WERI-Rb-1 (cell line): Measurements from ENCODE around the gene TRIM9.

ENCODE experiments used
- DNase-seq: peaks from one replicate; pipeline ENCODE4 v3.0.0-alpha.2; 2020
- H3K27ac ChIP-seq: fragments of 250-450 bp; sonication (Bioruptor Pico); 2 replicates; pipeline ENCODE4 v1.5.1; 2020; ENCODE audit warnings: mild to moderate bottlenecking, moderate library complexity
- H3K27me3 ChIP-seq: fragments of 250-450 bp; sonication (Bioruptor Pico); 2 replicates; pipeline ENCODE4 v1.5.1; 2021; ENCODE audit warnings: mild to moderate bottlenecking, low read depth, moderate library complexity; ENCODE audit not compliant: insufficient read depth, severe bottlenecking
- H3K36me3 ChIP-seq: fragments of 250-450 bp; sonication (Bioruptor Pico); 2 replicates; pipeline ENCODE4 v1.5.1; 2020; ENCODE audit warnings: mild to moderate bottlenecking, moderate library complexity
- H3K4me3 ChIP-seq: 2 replicates; pipeline ENCODE4 v1.5.1; 2011; ENCODE audit warnings: low read depth, mild to moderate bottlenecking, control low read depth, low read length
- H3K9me3 ChIP-seq: fragments of 250-450 bp; sonication (Bioruptor Pico); 2 replicates; pipeline ENCODE4 v1.5.1; 2021; ENCODE audit warnings: mild to moderate bottlenecking, moderate library complexity; ENCODE audit not compliant: severe bottlenecking
- TF ChIP-seq, protein P1 (sequence below): IDR thresholded peaks from 2 replicates; pipeline ENCODE4 v1.5.1; 2011; ENCODE audit warnings: low read depth, mild to moderate bottlenecking, control low read depth, inconsistent platforms, low read length

TRIM9 gene

DNA sequence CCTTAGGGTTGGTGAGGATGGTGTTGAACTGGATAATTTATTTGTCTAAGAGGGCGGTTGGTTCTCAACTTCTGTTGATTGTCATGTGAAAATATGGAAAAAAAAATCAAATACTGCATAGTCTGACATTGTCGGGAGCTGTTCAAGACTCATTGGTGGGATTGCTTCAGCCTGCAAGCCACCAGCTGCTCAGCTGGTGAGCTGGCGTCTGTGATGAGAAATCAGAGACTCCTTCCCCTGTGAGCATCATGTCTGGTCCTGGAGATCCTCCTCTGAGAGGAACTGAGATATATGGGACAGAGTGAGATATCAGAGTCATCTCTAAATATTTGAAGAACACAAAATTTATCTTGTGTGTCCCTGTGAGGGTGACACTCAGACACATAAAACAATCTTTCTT is 49.9 kb downstream of the TRIM9 start:
- H3K27me3 ChIP-seq, result no peaks in the 10 kb centered on the region
- H3K27ac ChIP-seq, result no peak overlapping the region
- DNase-seq, result no peak
- TF ChIP-seq, protein P1, sequence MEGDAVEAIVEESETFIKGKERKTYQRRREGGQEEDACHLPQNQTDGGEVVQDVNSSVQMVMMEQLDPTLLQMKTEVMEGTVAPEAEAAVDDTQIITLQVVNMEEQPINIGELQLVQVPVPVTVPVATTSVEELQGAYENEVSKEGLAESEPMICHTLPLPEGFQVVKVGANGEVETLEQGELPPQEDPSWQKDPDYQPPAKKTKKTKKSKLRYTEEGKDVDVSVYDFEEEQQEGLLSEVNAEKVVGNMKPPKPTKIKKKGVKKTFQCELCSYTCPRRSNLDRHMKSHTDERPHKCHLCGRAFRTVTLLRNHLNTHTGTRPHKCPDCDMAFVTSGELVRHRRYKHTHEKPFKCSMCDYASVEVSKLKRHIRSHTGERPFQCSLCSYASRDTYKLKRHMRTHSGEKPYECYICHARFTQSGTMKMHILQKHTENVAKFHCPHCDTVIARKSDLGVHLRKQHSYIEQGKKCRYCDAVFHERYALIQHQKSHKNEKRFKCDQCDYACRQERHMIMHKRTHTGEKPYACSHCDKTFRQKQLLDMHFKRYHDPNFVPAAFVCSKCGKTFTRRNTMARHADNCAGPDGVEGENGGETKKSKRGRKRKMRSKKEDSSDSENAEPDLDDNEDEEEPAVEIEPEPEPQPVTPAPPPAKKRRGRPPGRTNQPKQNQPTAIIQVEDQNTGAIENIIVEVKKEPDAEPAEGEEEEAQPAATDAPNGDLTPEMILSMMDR, result no peak
- no peaks in the 10 kb centered on the region for H3K9me3 ChIP-seq
- no peak overlapping the region for H3K4me3 ChIP-seq
- H3K36me3 ChIP-seq, result no peaks in the 10 kb centered on the region

DNA sequence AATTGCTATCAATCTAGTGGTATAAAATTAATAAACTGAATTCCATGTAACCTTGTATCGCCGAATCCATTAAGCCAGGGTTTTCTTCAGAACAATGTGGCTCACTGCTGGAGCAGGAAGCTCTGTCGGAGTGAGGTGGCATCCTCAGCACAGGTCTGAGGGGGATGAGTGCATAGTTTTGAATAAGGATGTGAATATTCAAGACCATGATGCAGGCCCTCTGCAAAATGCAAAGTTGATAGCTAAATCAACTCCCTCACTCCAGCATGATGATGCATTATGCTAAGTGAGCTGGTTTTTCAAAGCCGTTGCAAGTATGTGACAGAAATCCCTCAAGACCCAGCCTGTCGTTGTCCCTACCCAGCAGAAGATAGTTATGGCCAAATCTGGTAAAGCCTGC is 53.0 kb downstream of the TRIM9 start:
- no peaks in the 10 kb centered on the region for H3K27me3 ChIP-seq
- H3K9me3 ChIP-seq, result no peaks in the 10 kb centered on the region
- H3K27ac ChIP-seq, result no peak overlapping the region
- no peak overlapping the region for H3K4me3 ChIP-seq
- TF ChIP-seq, protein P1, result no peak
- H3K36me3 ChIP-seq, result no peaks in the 10 kb centered on the region
- no peak for DNase-seq

DNA sequence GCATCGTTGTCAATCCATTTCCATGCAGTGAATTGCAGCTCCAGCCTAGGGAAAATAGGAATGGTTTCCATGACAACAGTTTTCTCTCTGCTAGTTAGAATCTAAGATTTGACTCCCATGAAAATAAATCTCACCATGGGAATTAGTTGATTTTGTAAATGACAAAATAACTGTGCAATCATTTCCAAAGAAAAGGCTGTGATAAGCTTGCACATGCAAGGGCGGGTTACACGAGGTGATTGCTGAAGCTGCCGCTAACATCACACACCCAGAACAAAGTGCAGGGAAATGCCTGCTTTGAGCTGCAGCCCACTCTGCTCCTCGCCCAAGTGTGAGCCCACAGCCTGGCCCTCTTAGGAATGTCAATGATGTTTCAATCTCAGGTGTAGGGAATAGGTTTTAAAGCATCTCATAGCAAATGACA is 53.8 kb downstream of the TRIM9 start:
- no peak for DNase-seq
- Histone ChIP-seq H3K27me3 (no peaks in the 10 kb centered on the region), H3K36me3 (no peaks in the 10 kb centered on the region), H3K27ac (no peak overlapping the region), H3K9me3 (no peaks in the 10 kb centered on the region), H3K4me3 (no peak overlapping the region)
- TF ChIP-seq, protein P1, result no peak

DNA sequence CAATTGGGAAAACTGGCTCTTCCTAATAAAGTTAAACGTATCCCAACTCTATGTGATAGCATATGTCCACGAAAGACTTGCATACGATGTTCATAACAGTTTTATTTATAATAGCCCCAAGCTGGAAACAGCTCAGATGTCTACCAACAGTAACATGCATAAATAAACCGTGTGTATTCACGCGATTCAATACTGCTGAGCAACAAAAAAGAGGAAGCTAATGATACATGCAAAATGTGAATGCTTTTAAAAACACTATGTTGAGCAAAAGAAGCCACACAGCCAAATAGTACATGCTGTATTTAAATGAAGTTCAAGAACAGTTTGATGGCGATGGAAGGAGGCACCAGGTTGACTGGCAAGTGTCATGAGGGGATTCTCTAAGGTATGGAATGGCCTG is 55.7 kb downstream of the TRIM9 start:
- H3K27ac ChIP-seq, result no peak overlapping the region
- no peaks in the 10 kb centered on the region for H3K36me3 ChIP-seq
- no peaks in the 10 kb centered on the region for H3K27me3 ChIP-seq
- TF ChIP-seq, protein P1, result no peak
- no peaks in the 10 kb centered on the region for H3K9me3 ChIP-seq
- no peak overlapping the region for H3K4me3 ChIP-seq
- DNase-seq, result no peak

DNA sequence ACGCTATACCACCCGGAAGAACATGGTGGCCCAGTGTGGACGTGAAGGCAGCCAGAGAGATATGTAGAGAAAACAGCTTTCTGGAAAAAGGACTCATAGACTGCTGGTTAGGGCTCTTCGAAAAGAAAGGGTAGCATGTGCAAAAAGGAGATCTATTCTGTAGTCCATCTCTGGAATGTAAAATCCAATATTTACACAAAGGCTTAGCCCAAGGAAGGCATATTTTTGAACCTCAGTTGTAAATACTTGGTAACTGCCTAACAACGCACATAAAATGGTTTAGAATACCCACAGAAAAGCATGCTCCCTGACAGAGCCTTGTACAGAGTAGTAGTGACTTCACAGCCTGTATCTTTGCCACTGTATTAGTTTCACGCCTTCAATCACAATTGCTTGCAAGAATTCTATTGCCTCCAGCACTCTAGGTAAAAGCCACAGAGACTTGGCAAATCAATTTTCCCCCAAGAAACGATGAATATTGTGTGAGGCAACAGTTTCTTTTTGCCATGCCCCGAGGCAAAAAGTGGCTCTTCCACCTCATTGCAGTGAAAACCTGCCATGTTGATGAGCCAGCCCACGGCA is 59.2 kb downstream of the TRIM9 start:
- Histone ChIP-seq H3K27ac (no peak overlapping the region), H3K9me3 (no peaks in the 10 kb centered on the region)
- no peak for DNase-seq

More for the DNA sequence above, 59.2 kb downstream of the TRIM9 start:
- H3K4me3 ChIP-seq, result no peak overlapping the region
- no peaks in the 10 kb centered on the region for H3K27me3 ChIP-seq
- no peaks in the 10 kb centered on the region for H3K36me3 ChIP-seq
- TF ChIP-seq, protein P1, result no peak
